A549 (cell line): Measurements from ENCODE around the gene CCND1.

Experiments
- EP300 ChIP-seq, 2 experiments: fragments of >200 bp; sonication (Bioruptor Twin); formaldehyde crosslinking; IDR thresholded peaks; 2 replicates in 1 of 2; 3 replicates in 1 of 2; pipeline ENCODE4 v1.6.1; 2016 to 2017
- TF ChIP-seq, protein P1 (sequence below): fragments of 150-350 bp; IDR thresholded peaks from 2 replicates; pipeline ENCODE4 v1.6.1; 2014; ENCODE audit warnings: low read depth, mild to moderate bottlenecking, low read length
- TF ChIP-seq, protein P2 (sequence below): fragments of >200 bp; sonication (Bioruptor Twin); formaldehyde crosslinking; IDR thresholded peaks from 3 replicates; pipeline ENCODE4 v1.5.1; 2016

DNA sequence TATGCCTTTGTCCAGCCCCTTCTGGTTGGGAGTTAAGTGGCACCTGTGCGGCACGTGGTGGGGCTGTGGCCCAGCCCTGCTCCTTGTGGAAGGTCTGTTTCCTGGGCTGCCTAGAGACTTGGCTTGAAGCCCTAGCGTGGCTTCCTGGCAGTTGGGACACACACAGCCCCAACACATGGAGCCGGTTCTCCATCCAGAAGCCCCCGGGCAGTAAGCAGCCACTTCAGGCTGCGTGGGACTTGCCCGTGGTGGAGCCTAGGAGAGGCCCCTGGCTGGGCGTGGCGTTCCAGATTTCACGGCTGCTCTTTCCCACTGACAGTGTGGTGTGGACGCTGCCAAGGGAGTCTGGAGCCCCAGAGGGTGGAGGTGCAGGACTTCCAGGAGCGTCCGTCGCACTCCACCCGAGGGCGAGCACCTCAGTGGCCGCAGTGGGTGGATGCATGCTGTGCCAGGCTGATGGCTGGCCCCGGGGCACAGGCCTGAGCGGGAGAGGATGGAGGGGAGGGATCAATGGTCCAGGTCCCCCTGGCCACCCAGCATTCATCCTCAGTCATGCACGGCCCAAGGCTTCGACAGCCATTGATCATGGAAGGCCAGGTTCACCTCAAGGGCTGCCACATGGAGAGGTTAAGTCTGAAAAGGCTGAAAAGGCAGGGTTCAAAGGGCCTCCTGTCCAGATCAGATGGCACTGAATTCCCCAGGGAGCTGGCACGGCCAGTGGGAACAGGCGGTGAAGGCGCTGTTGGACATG, 9.3 kb downstream of the CCND1 start:
- TF ChIP-seq, protein P1, sequence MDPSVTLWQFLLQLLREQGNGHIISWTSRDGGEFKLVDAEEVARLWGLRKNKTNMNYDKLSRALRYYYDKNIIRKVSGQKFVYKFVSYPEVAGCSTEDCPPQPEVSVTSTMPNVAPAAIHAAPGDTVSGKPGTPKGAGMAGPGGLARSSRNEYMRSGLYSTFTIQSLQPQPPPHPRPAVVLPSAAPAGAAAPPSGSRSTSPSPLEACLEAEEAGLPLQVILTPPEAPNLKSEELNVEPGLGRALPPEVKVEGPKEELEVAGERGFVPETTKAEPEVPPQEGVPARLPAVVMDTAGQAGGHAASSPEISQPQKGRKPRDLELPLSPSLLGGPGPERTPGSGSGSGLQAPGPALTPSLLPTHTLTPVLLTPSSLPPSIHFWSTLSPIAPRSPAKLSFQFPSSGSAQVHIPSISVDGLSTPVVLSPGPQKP: no peak
- TF ChIP-seq EP300 (IDR thresholded peaks at IDR 0.05): no peak
- TF ChIP-seq, protein P2, sequence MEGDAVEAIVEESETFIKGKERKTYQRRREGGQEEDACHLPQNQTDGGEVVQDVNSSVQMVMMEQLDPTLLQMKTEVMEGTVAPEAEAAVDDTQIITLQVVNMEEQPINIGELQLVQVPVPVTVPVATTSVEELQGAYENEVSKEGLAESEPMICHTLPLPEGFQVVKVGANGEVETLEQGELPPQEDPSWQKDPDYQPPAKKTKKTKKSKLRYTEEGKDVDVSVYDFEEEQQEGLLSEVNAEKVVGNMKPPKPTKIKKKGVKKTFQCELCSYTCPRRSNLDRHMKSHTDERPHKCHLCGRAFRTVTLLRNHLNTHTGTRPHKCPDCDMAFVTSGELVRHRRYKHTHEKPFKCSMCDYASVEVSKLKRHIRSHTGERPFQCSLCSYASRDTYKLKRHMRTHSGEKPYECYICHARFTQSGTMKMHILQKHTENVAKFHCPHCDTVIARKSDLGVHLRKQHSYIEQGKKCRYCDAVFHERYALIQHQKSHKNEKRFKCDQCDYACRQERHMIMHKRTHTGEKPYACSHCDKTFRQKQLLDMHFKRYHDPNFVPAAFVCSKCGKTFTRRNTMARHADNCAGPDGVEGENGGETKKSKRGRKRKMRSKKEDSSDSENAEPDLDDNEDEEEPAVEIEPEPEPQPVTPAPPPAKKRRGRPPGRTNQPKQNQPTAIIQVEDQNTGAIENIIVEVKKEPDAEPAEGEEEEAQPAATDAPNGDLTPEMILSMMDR: no peak
